GM23248 (cell line): ENCODE results near the gene AJAP1. TPM values are rescaled to one million over a fixed set of nuclear protein-coding genes. Genes with fewer than 3 reads are reported as not detected.

Experiments used
- DNase-seq: peaks from one replicate; pipeline ENCODE4 v3.0.0-alpha.2; 2015
- H2AFZ ChIP-seq: fragments of 200-600 bp; sonication (generic); 2 replicates; pipeline ENCODE4 v1.6.1; 2016; ENCODE audit warnings: antibody characterized with exemption
- H3F3A ChIP-seq: fragments of 200-600 bp; sonication (generic); 2 replicates; pipeline ENCODE4 v1.6.1; 2016; ENCODE audit warnings: mild to moderate bottlenecking, antibody characterized with exemption, mixed run types; ENCODE audit not compliant: insufficient read depth
- H3K27ac ChIP-seq: fragments of 200-600 bp; sonication (generic); 2 replicates; pipeline ENCODE4 v1.5.1; 2016; ENCODE audit warnings: mild to moderate bottlenecking
- H3K27me3 ChIP-seq: fragments of 200-600 bp; sonication (generic); replicated peaks from 2 replicates; pipeline ENCODE4 v1.6.1; 2016; ENCODE audit warnings: mild to moderate bottlenecking; ENCODE audit not compliant: insufficient read depth
- H3K36me3 ChIP-seq: fragments of 200-600 bp; sonication (generic); 2 replicates; pipeline ENCODE4 v1.6.1; 2016; ENCODE audit warnings: low read depth, mild to moderate bottlenecking
- H3K4me1 ChIP-seq: fragments of 200-600 bp; sonication (generic); 2 replicates; pipeline ENCODE4 v1.6.1; 2016; ENCODE audit warnings: mild to moderate bottlenecking; ENCODE audit not compliant: insufficient read depth
- H3K4me2 ChIP-seq: fragments of 200-600 bp; sonication (generic); one replicate; pipeline ENCODE4 v1.6.1; 2016; ENCODE audit warnings: mild to moderate bottlenecking; ENCODE audit not compliant: unreplicated experiment
- H3K4me3 ChIP-seq: fragments of 200-600 bp; sonication (generic); 2 replicates; pipeline ENCODE4 v1.5.1; 2016; ENCODE audit warnings: mild to moderate bottlenecking
- H3K79me2 ChIP-seq: fragments of 200-600 bp; sonication (generic); 2 replicates; pipeline ENCODE4 v1.6.1; 2016; ENCODE audit warnings: mild to moderate bottlenecking; ENCODE audit not compliant: insufficient read depth
- H3K9ac ChIP-seq: fragments of 200-600 bp; sonication (generic); 2 replicates; pipeline ENCODE4 v1.6.1; 2016; ENCODE audit warnings: mild to moderate bottlenecking
- H3K9me2 ChIP-seq: fragments of 200-600 bp; sonication (generic); 2 replicates; pipeline ENCODE4 v1.6.1; 2016; ENCODE audit warnings: mixed run types, mild to moderate bottlenecking, moderate library complexity; ENCODE audit not compliant: insufficient read depth
- H3K9me3 ChIP-seq: fragments of 200-600 bp; sonication (generic); one replicate; pipeline ENCODE4 v1.6.1; 2017; ENCODE audit warnings: low read depth
- H4K20me1 ChIP-seq: fragments of 200-600 bp; sonication (generic); 2 replicates; pipeline ENCODE4 v1.6.0; 2016; ENCODE audit not compliant: insufficient read depth
- EZH2 ChIP-seq: fragments of 200-600 bp; sonication (generic); IDR thresholded peaks from 2 replicates; pipeline ENCODE4 v1.6.1; 2018; ENCODE audit warnings: antibody characterized with exemption, mild to moderate bottlenecking; ENCODE audit not compliant: insufficient read depth, poor library complexity, severe bottlenecking
- EZH2phosphoT487 ChIP-seq: fragments of 200-600 bp; sonication (generic); IDR thresholded peaks from 2 replicates; pipeline ENCODE4 v1.6.1; 2018; ENCODE audit warnings: antibody characterized with exemption, moderate library complexity, mild to moderate bottlenecking, low read depth; ENCODE audit not compliant: insufficient read depth
- WGBS, 2 experiments: methylation state at CpG; one replicate each; pipeline ENCODE4 v1.1.6; 2015 to 2017; ENCODE audit warnings: low lambda C conversion rate in 2 of 2, low coverage in 1 of 2; ENCODE audit errors: missing lambda C conversion rate in 2 of 2; 5-methylcytosine and 5-hydroxymethylcytosine counted together
- in situ Hi-C: fragments of 300-500 bp; cut with MboI; formaldehyde crosslinking; loops from 2 replicates; pipeline ENCODE4 v1.15.0; 2020
- polyA plus RNA-seq: library from polyadenylated mRNA; unstranded; fragments of >200 nt; fragmentation: Nextera tagmentation; extraction: Ambion mirVana; gene quantifications from 2 replicates; pipeline ENCODE4 v1.2.1, GENCODE V29; 2016
- total RNA-seq: library from RNA; depleted of rRNA; stranded (reverse); fragments of >200 nt; shearing (Covaris generic); gene quantifications from 2 replicates; pipeline ENCODE4 v1.2.3, GENCODE V29; 2014

Gene AJAP1
- total and polyA plus RNA-seq, 2 experiments from 2014 or later, result 0.03 to 0.86 TPM

- H3K9me3 ChIP-seq, result no peaks in the 10 kb centered on the region
Observed at GRCh38 chr1:4634156-4634792, 20.1 kb upstream of the AJAP1 start.

GRCh38 chr1:4634793-4635406 lies 19.5 kb upstream of the AJAP1 start:
- no peaks in the 10 kb centered on the region for H4K20me1 ChIP-seq
- H3K4me1 ChIP-seq, result no peaks in the 10 kb centered on the region
- H2AFZ ChIP-seq, result no peak overlapping the region
- H3K4me3 ChIP-seq, result no peak overlapping the region
- H3K27me3 ChIP-seq, result no peaks in the 10 kb centered on the region
- no peak overlapping the region for H3K9ac ChIP-seq
- no peaks in the 10 kb centered on the region for H3K9me2 ChIP-seq
- WGBS, 2 experiments, result 37 to 47% methylated on average over 12 of the region's 12 CpGs
- in situ Hi-C loops, result no loop called here
- TF ChIP-seq EZH2phosphoT487 (no peak), EZH2 (no peak)
- no peak for DNase-seq
- no peaks in the 10 kb centered on the region for H3K9me3 ChIP-seq
- no peaks in the 10 kb centered on the region for H3K79me2 ChIP-seq
- H3K36me3 ChIP-seq, result no peaks in the 10 kb centered on the region
- H3K4me2 ChIP-seq, result no peak overlapping the region
- no peak overlapping the region for H3K27ac ChIP-seq
- no peaks in the 10 kb centered on the region for H3F3A ChIP-seq

More at GRCh38 chr1:4634156-4634792, 20.1 kb upstream of the AJAP1 start:
- Histone ChIP-seq H3K79me2 (no peaks in the 10 kb centered on the region), H3K4me3 (no peak overlapping the region), H3K9me2 (no peaks in the 10 kb centered on the region), H3K36me3 (no peaks in the 10 kb centered on the region), H3K27me3 (no peaks in the 10 kb centered on the region), H3K27ac (no peak overlapping the region), H3K4me2 (no peak overlapping the region), H4K20me1 (no peaks in the 10 kb centered on the region), H3K4me1 (no peaks in the 10 kb centered on the region), H3F3A (no peaks in the 10 kb centered on the region), H2AFZ (no peak overlapping the region), H3K9ac (no peak overlapping the region)
- TF ChIP-seq EZH2, result no peak
- TF ChIP-seq EZH2phosphoT487, result no peak
- in situ Hi-C loops, result no loop called here
- 53 to 58% methylated on average over 14 of the region's 14 CpGs for WGBS, 2 experiments
- no peak for DNase-seq

DNA sequence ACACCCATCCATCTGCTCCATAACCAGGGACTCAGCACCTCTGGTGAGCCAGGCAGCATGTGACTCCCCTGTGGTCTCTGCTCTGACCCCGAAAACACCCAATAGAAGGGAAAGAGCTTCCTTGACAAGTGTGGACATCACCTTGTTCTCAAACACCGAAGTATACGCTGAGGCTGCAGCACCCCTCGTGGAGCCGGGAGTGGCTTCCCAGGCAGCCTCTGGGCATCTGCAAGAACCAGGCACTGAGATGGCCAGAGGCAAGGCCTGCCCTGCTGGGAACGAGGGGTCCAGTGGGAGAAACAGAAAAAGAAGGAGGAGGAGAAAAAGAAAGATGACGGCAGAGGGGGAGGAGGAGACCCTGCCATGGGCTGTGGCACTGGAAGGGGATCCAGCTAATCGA lies 18.2 kb upstream of the AJAP1 start:
- no peak for TF ChIP-seq EZH2phosphoT487
- TF ChIP-seq EZH2, result no peak
- Histone ChIP-seq H3F3A (no peaks in the 10 kb centered on the region), H2AFZ (no peak overlapping the region), H3K79me2 (no peaks in the 10 kb centered on the region), H3K36me3 (no peaks in the 10 kb centered on the region), H3K9ac (no peak overlapping the region), H3K9me2 (no peaks in the 10 kb centered on the region), H3K4me1 (no peaks in the 10 kb centered on the region), H3K27me3 (no peaks in the 10 kb centered on the region), H3K4me3 (no peak overlapping the region), H3K27ac (no peak overlapping the region), H3K9me3 (no peaks in the 10 kb centered on the region), H3K4me2 (no peak overlapping the region), H4K20me1 (no peaks in the 10 kb centered on the region)
- 49 to 57% methylated on average over 8 of the region's 8 CpGs for WGBS, 2 experiments
- in situ Hi-C loops, result no loop called here
- no peak for DNase-seq

DNA sequence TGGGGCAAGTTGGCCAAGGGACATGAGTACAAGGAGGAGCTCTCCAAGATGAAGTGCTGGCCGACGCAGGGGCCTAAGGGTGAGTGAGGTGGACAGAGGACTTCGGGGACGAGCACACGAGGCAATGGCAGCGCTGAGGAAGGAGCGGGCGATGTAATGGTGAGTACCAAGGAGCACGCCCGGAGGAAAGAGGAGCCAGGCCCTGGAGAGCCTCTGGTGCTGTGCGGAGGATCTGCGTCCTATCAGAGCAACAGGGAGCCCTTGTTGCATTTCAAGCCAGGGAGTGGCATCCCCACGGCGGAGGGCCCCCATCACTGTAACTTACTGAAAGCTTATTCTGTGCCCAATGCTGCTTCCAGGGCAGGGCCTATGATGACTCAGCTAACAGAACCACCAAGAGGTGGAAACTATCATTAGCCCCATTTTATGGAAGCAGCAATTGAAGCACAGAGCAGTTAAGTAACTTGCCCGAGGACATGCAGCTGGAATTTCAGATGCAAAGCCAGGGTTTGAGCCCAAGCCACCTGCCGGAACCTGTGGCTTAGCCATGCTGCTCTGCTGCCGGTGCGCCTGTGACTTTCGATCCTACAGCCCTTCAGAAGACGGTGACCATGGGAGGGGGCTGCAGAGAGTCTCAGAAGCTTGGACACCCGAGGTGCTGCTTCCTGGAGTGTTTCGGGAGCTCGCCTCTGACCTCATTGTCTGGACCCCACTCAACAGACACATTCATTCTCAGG lies 17.6 kb upstream of the AJAP1 start:
- no peak overlapping the region for H2AFZ ChIP-seq

More for the DNA sequence above, 17.6 kb upstream of the AJAP1 start:
- no peaks in the 10 kb centered on the region for H3K4me1 ChIP-seq
- no peaks in the 10 kb centered on the region for H3K9me2 ChIP-seq
- no peaks in the 10 kb centered on the region for H3K79me2 ChIP-seq
- H3K9ac ChIP-seq, result no peak overlapping the region
- in situ Hi-C loops, result no loop called here
- H3K27ac ChIP-seq, result no peak overlapping the region
- H3K4me3 ChIP-seq, result no peak overlapping the region
- no peaks in the 10 kb centered on the region for H4K20me1 ChIP-seq
- H3K27me3 ChIP-seq, result no peaks in the 10 kb centered on the region
- no peak overlapping the region for H3K4me2 ChIP-seq
- no peaks in the 10 kb centered on the region for H3K36me3 ChIP-seq
- TF ChIP-seq EZH2phosphoT487 (no peak), EZH2 (no peak)
- H3F3A ChIP-seq, result no peaks in the 10 kb centered on the region
- WGBS, 2 experiments, result 54 to 63% methylated on average over 23 of the region's 23 CpGs
- no peak for DNase-seq
- no peaks in the 10 kb centered on the region for H3K9me3 ChIP-seq
